ENCODE data around the gene UBE2D1.

Gene UBE2D1

GRCh38 chr10:58334817-58335305, at the start of gene UBE2D1:
UBE2D1 (plus strand) TSS chr10:58335006; CDS start chr10:58335202, 196 bp downstream.
- peak; percentile 90 for DNase-seq

- DNase-seq, result peak; percentile 87
These were observed 43.1 kb upstream of the UBE2D1 start for GRCh38 chr10:58291538-58292174.

- DNase-seq, result no peak
These were observed 40.8 kb upstream of the UBE2D1 start for GRCh38 chr10:58293989-58294388.

GRCh38 chr10:58299580-58299979, 35.2 kb upstream of the UBE2D1 start:
- peak; percentile 91 for DNase-seq

- DNase-seq, result no peak
These were observed 34.1 kb upstream of the UBE2D1 start for GRCh38 chr10:58300676-58301075.

- no peak for DNase-seq
These were observed 32.6 kb upstream of the UBE2D1 start for GRCh38 chr10:58302254-58302653.

GRCh38 chr10:58304099-58304633, 30.6 kb upstream of the UBE2D1 start:
- no peak for DNase-seq

- no peak for DNase-seq
These were observed 29.0 kb upstream of the UBE2D1 start for GRCh38 chr10:58305821-58306220.

- no peak for DNase-seq
These were observed 27.1 kb upstream of the UBE2D1 start for GRCh38 chr10:58307676-58308075.

- DNase-seq, result no peak
These were observed 23.8 kb upstream of the UBE2D1 start for GRCh38 chr10:58311026-58311425.

GRCh38 chr10:58316874-58317273, 17.9 kb upstream of the UBE2D1 start:
- DNase-seq, result no peak

- no peak for DNase-seq
These were observed 16.5 kb upstream of the UBE2D1 start for GRCh38 chr10:58318346-58318745.

GRCh38 chr10:58319599-58319998, 15.2 kb upstream of the UBE2D1 start:
- peak; percentile 46 for DNase-seq

- DNase-seq, result no peak
These were observed 14.3 kb upstream of the UBE2D1 start for GRCh38 chr10:58320351-58321049.

GRCh38 chr10:58322072-58322834, 12.6 kb upstream of the UBE2D1 start:
- peak; percentile 96 for DNase-seq

- no peak for DNase-seq
These were observed 12.0 kb upstream of the UBE2D1 start for GRCh38 chr10:58322835-58323209.

- DNase-seq, result no peak
These were observed 7.8 kb upstream of the UBE2D1 start for GRCh38 chr10:58326967-58327381.

GRCh38 chr10:58328233-58328632, 6.6 kb upstream of the UBE2D1 start:
- no peak for DNase-seq

- no peak for DNase-seq
These were observed 4.4 kb upstream of the UBE2D1 start for GRCh38 chr10:58330431-58330830.

GRCh38 chr10:58331646-58332045, 3.2 kb upstream of the UBE2D1 start:
- peak; percentile 94 for DNase-seq

- DNase-seq, result peak; percentile 63
These were observed 650 bp downstream of the UBE2D1 start for GRCh38 chr10:58335306-58336005.

GRCh38 chr10:58336242-58336641, 1.4 kb downstream of the UBE2D1 start:
- no peak for DNase-seq

- no peak for DNase-seq
These were observed 6.6 kb downstream of the UBE2D1 start for GRCh38 chr10:58341422-58341821.

Data from OCI-M1 (cell line).